Measurements from ENCODE around the gene LIMA1.
"Not testable (repeated sequence)": the region's sequence is repeated elsewhere in the genome, so short reads cannot be mapped to it uniquely, and the experiment has no call there.

Gene LIMA1

GRCh38 chr12:50185301-50185895, 97.9 kb downstream of the LIMA1 start:
- DNase-seq, result no peak

GRCh38 chr12:50184261-50184660, 99.1 kb downstream of the LIMA1 start:
- DNase-seq, result no peak

- no peak for DNase-seq
These were observed 100.9 kb downstream of the LIMA1 start for GRCh38 chr12:50182461-50182860.

GRCh38 chr12:50181691-50182090, 101.6 kb downstream of the LIMA1 start:
- no peak for DNase-seq

GRCh38 chr12:50175716-50176026, 107.6 kb downstream of the LIMA1 start:
- no peak for DNase-seq

- DNase-seq, result no peak
These were observed 108.2 kb downstream of the LIMA1 start for GRCh38 chr12:50174971-50175715.

GRCh38 chr12:50167049-50167828, 116.1 kb downstream of the LIMA1 start, which contains the start of gene CERS5:
Gene CERS5, minus strand, starts transcription at chr12:50167369. Its CDS starts 72 bp downstream, at chr12:50167297.
- peak; percentile 99 for DNase-seq

- peak; percentile 68 for DNase-seq
These were observed 116.6 kb downstream of the LIMA1 start for GRCh38 chr12:50166799-50167048.

GRCh38 chr12:50164963-50165362, 118.4 kb downstream of the LIMA1 start:
- DNase-seq, result no peak

- no peak for DNase-seq
These were observed 121.1 kb downstream of the LIMA1 start for GRCh38 chr12:50162230-50162629.

- DNase-seq, result no peak
These were observed 122.7 kb downstream of the LIMA1 start for GRCh38 chr12:50160643-50161042.

- DNase-seq, result no peak
These were observed 126.1 kb downstream of the LIMA1 start for GRCh38 chr12:50157259-50157658.

- no peak for DNase-seq
These were observed 126.7 kb downstream of the LIMA1 start for GRCh38 chr12:50156641-50157040.

GRCh38 chr12:50154947-50155346, 128.4 kb downstream of the LIMA1 start:
- not testable (repeated sequence) for DNase-seq

GRCh38 chr12:50151047-50151687, 132.2 kb downstream of the LIMA1 start:
- DNase-seq, result no peak

GRCh38 chr12:50149311-50149710, 134.0 kb downstream of the LIMA1 start:
- DNase-seq, result no peak

- DNase-seq, result not testable (repeated sequence)
These were observed 135.3 kb downstream of the LIMA1 start for GRCh38 chr12:50148011-50148410.

GRCh38 chr12:50147281-50147680, 136.0 kb downstream of the LIMA1 start:
- DNase-seq, result no peak

GRCh38 chr12:50145439-50145838, 137.9 kb downstream of the LIMA1 start:
- DNase-seq, result no peak

GRCh38 chr12:50142993-50143392, 140.3 kb downstream of the LIMA1 start:
- no peak for DNase-seq

GRCh38 chr12:50132505-50133135, 150.7 kb downstream of the LIMA1 start:
- no peak for DNase-seq

- DNase-seq, result no peak
These were observed 154.0 kb downstream of the LIMA1 start for GRCh38 chr12:50129290-50129689.

- DNase-seq, result no peak
These were observed 155.8 kb downstream of the LIMA1 start for GRCh38 chr12:50127546-50127945.

Measured in stimulated activated CD4-positive, alpha-beta T cell treated with anti-CD3 and anti-CD28 coated beads, Interleukin-1b, Interleukin-23, amount 100 ng/mL, for 48 hours (primary cell).